Measurements from ENCODE around the gene PCNX1.

PCNX1 gene

GRCh38 chr14:70888681-70889175 is 18.5 kb upstream of the PCNX1 start:
- no peak for DNase-seq (ENCODE audit: low read depth, low spot score)

- no peak for DNase-seq (ENCODE audit: low read depth, low spot score)
Measured at GRCh38 chr14:70889555-70889954, 17.7 kb upstream of the PCNX1 start.

GRCh38 chr14:70890826-70891659 is 16.2 kb upstream of the PCNX1 start:
- no peak for DNase-seq (ENCODE audit: low read depth, low spot score)

GRCh38 chr14:70891737-70892136 is 15.5 kb upstream of the PCNX1 start:
- no peak for DNase-seq (ENCODE audit: low read depth, low spot score)

- DNase-seq (ENCODE audit: low read depth, low spot score) = no peak
Measured at GRCh38 chr14:70893062-70893845, 14.0 kb upstream of the PCNX1 start.

GRCh38 chr14:70893858-70894291 is 13.4 kb upstream of the PCNX1 start:
- DNase-seq (ENCODE audit: low read depth, low spot score) = no peak

- DNase-seq (ENCODE audit: low read depth, low spot score) = no peak
Measured at GRCh38 chr14:70894868-70895267, 12.4 kb upstream of the PCNX1 start.

GRCh38 chr14:70896317-70896716 is 10.9 kb upstream of the PCNX1 start:
- no peak for DNase-seq (ENCODE audit: low read depth, low spot score)

- DNase-seq (ENCODE audit: low read depth, low spot score) = no peak
Measured at GRCh38 chr14:70896981-70897380, 10.3 kb upstream of the PCNX1 start.

- DNase-seq (ENCODE audit: low read depth, low spot score) = no peak
Measured at GRCh38 chr14:70897464-70897863, 9.8 kb upstream of the PCNX1 start.

GRCh38 chr14:70898111-70898745 is 9.0 kb upstream of the PCNX1 start:
- DNase-seq (ENCODE audit: low read depth, low spot score) = no peak

- DNase-seq (ENCODE audit: low read depth, low spot score) = no peak
Measured at GRCh38 chr14:70901269-70901668, 6.0 kb upstream of the PCNX1 start.

- no peak for DNase-seq (ENCODE audit: low read depth, low spot score)
Measured at GRCh38 chr14:70902184-70902583, 5.1 kb upstream of the PCNX1 start.

GRCh38 chr14:70904373-70904772 is 2.9 kb upstream of the PCNX1 start:
- no peak for DNase-seq (ENCODE audit: low read depth, low spot score)

GRCh38 chr14:70905301-70905700 is 2.0 kb upstream of the PCNX1 start:
- DNase-seq (ENCODE audit: low read depth, low spot score) = no peak

- no peak for DNase-seq (ENCODE audit: low read depth, low spot score)
Measured at GRCh38 chr14:70906793-70907175, 475 bp upstream of the PCNX1 start.

GRCh38 chr14:70907996-70908934 is 1.0 kb downstream of the PCNX1 start:
- peak; percentile 40 for DNase-seq (ENCODE audit: low read depth, low spot score)

GRCh38 chr14:70908935-70909641 is 1.8 kb downstream of the PCNX1 start:
- no peak for DNase-seq (ENCODE audit: low read depth, low spot score)

GRCh38 chr14:70909733-70910614 is 2.7 kb downstream of the PCNX1 start:
- DNase-seq (ENCODE audit: low read depth, low spot score) = no peak
